ENCODE measurements around the gene GUCY2F.

GRCh38 chrX:109356684-109357083 is 125.2 kb downstream of the GUCY2F start:
- TF ChIP-seq SP1 (IDR thresholded peaks at IDR 0.05) (no peak), ARNT (IDR thresholded peaks at IDR 0.05) (no peak), PKNOX1 (IDR thresholded peaks at IDR 0.05) (no peak), BHLHE40 (IDR thresholded peaks at IDR 0.05; ENCODE audit: borderline replicate concordance) (no peak), CTBP1 (IDR thresholded peaks at IDR 0.05; ENCODE audit: borderline replicate concordance) (no peak), ZNF384 (IDR thresholded peaks at IDR 0.05) (no peak), L3MBTL2 (conservative IDR thresholded peaks at IDR 0.05) (no peak), FOXK2 (IDR thresholded peaks at IDR 0.05) (no peak), FOXM1 (IDR thresholded peaks at IDR 0.05; ENCODE audit: borderline replicate concordance) (no peak), TARDBP (IDR thresholded peaks at IDR 0.05) (no peak), HDGF (IDR thresholded peaks at IDR 0.05; ENCODE audit: borderline replicate concordance) (no peak), NFRKB (IDR thresholded peaks at IDR 0.05) (no peak)

Measured in HEK293T (cell line).